Activated CD8-positive, alpha-beta memory T cell treated with anti-CD3 and anti-CD28 coated beads for 1 hour (primary cell): ENCODE measurements around the gene CYTH4.
"Not testable (repeated sequence)": the region's sequence is repeated elsewhere in the genome, so short reads cannot be mapped to it uniquely, and the experiment has no call there.

Source experiments
- DNase-seq, 2 donors: peaks; one replicate each; pipeline ENCODE4 v3.0.0-alpha.2; 2020; ENCODE audit warnings: low read depth in 1 of 2; ENCODE audit errors: extremely low read depth in 1 of 2

CYTH4 gene, protein sequence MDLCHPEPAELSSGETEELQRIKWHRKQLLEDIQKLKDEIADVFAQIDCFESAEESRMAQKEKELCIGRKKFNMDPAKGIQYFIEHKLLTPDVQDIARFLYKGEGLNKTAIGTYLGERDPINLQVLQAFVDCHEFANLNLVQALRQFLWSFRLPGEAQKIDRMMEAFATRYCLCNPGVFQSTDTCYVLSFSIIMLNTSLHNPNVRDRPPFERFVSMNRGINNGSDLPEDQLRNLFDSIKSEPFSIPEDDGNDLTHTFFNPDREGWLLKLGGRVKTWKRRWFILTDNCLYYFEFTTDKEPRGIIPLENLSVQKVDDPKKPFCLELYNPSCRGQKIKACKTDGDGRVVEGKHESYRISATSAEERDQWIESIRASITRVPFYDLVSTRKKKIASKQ

DNA sequence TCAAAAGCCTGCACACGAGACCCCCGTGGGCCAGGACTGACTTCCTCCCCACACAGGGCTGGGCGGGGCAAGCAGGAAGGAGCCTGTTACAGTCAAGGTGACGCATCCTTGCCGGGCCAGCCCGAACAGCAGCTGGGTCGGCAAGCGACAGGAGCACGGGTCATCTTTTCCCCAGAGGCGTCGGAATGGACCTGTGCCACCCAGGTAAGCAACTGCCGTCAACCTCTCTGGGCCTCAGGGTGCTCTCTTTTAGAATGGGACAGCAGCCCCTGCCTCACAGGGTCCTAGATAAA is at the start of gene CYTH4:
Gene CYTH4 (plus strand): TSS at position 124 of the 293 bp plus-strand sequence. CDS start 62 bp downstream, at position 186.
- DNase-seq: peak; percentile 65 to 70

DNA sequence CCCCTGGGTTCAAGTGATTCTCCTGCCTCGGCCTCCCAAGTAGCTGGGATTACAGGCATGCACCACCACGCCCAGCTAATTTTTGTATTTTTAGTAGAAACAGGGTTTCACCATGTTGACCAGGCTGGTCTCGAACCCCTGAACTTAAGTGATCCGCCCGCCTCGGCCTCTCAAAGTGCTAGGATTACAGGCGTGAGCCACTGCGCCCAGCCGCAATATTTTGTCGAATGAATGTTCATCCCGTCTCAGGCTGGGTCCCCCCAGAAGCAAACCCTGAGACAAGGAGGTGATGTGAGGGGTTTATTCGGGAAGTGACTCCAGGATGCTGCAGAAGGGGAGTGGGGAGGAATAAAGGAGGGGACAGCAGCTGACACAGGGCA is 48.9 kb upstream of the CYTH4 start:
- not testable (repeated sequence) for DNase-seq

DNA sequence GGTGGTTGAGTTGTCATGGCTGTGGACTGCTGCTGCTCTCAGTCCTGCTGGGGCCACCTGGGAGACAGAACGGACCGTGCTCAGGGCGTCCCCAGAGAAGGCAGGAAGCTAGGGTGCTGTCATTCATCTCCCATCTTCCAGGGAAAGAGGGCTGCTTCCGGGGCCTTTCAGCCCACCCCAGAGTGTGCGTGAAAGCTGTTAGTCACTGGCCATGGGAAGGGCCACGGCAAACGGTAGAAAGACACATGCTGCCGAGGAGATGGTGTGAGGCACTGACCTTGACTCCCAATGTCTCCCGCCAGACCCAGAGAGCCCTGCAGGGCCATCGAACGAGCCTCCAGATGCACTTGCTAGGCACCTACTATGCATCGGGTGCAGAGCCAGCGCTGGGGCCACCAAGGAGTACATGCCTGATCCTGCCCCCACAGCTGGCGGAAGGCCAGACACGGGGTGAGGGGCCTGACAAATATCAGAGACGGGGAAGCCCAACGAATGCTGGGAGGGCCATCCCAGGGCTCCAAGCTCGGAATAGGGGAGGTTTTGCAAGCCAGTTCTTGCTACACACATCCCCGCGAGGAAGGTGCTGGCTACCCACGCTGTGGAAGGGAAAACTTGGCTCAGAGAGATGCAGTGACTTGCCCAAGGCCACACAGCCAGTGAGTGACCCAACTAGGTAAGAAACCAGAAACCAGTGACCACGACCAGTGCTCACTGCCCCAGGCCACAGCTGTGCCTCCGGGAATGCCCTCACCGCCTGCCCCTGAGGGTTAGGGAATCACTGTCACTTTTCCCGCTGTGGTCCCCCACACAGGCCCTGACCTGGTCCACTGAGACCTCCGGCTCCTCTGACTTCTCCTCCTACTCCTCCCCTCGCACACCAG is 48.3 kb upstream of the CYTH4 start:
- DNase-seq: no peak

DNA sequence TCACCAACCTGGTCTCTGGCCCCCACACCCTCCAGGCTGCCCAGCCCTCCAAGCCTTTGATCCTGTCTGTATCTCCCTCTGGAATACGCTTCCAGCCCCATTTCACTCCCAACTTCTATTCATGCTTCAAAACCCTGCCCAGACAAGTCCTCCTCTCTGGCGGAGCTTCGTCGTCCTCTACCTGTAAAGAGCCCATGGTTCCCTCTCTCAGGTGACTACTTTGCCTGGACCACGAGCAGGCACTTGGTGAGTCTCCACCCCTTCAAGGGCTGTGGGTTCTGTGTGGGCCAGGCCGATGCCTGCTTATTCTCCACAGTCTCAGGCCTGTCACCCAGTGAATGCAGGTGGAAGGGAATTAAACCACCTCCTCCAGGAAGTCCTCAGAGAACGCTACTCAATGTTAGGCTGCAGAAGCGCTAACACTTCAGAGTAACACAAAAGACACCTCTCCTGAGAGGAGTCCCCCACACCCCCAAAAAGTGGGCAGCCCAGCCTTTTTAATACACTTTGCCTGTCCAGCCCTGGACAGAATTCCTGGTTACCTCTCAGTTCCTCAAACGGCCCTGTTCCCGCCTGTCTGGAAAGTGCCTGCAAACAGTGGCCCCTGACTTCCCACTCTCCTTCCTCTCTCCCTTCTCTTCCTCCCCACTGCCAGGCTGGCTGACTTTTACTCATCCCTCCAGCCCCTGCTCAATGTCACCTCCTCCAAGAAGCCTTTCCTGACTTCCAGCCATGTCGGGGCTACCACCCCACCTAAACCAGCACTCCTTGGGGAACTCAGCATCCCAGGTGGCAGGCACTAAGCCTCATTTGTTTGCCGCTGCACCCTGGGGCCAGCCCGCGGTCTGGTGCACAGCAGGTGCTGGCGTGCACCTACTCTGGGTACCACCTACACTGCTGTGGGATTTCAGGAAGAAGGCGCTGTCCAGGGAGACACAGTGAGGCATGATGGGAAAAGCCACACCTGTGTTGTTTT is 47.3 kb upstream of the CYTH4 start:
- DNase-seq: no peak

DNA sequence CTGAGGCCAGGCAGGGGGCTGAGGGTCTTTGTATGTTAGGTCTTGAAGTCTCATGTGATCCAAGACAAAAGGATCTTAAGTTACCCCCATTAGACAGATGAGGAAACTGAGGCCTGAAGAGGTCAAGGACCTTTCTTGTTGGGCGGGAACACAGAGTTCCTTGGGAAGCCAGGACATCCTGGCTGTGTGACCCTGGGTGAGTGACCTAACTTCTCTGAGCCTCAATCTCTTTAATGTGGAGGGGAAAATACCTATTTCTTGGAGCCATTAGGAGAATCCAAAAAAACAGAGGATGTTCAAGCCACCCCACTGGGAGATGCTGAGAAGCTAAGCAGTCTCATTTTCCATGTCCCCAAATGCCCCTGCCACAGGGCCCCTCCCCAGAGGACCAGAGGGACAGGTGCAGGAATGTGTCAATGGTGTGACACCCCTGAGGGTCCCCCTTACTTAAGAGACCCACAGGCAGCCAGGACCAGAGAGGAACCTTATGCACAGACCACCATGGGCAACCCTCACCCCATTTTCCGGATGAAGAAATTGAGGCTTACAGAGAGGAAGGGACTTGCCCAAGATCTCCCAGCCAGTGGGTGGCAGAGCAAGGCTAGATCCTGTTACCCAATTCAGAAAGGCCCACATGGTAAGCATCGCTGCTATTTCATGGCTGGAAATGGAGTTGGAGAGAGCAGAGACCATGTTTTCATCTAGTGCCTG is 46.3 kb upstream of the CYTH4 start:
- no peak for DNase-seq

DNA sequence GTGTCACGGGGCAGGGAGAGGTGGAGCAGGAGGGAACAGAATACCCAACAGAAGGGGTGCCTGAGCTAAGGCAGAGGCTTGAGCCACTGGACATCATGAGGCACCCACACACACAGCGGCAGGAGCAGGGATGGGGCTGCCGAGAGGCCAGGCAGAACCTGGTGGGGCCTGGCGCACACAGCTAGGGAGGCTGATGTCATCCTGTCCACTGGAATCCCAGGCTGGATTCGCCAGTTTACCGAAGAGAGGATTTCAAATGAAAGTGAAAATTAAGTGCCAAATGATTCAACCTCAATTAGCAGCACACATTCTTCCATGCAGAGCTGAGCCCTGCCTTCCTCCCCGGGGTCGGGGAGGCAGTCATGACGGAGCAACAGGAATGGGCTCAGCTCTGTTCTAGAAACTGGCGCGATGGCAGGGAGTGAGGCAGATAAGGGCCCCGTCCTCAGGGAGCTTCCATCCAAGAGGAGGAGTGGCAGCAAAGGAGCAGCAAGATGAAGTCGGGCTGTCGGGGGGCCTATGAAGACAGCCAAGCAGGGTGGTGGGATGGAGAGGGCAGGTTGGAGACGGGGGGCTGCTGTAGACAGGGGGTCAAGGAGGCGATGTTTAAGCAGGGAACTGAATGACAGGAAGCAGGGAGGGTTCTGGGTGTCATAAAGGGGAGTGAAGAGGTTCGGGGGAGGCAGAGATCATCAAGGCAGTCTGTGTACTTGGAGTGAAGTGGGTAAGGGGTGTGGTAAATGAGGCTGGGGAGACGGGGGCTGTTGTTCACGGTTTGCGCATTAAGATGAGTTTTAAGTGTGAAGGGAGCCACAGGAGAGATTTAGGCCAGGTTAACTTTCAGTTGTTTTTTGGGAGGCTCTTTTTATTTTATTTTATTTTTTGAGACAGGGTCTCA is 44.7 kb upstream of the CYTH4 start:
- DNase-seq: no peak

DNA sequence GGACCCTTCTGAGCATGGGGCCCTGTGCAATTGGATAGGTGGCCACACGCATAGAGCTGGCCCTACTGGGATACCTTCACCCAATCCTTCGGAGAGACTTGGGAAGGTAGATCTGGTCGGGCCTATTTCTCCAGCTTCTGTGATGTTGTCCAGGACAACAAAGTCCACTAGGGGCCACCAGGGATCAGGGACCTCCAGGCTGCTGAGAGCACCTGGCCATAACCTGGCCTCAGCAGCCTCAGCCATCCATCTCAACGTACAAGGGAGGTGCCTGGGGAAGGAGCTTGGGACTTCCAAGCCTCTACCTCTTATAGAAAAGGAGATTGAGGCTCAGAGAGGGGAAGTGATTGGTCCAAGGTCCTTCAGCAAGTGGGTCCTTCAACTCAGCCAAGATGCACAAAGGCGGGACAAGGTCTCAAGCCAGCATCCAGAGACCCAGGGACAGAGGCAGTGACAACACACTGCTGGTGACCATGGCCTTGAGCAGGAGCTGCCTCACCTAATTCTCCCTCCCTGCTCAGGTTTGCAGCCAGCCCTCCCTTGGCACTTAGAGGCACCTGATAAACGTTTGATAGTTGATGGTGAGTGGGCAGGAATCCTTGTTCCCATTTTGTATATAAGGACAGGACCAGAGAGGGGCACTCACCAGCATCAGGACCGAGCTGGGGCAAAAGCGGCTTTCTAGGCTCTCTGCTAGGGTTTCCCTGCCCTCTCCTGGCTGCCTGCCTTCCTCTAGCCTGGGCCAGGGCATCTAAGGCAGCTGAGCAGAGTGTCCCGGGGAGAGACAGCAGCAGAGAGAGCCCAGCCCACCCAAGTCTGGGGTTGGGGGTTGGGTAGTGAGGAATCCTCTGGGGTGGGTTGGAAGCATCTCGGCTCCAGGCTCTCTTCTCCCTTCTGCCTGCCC is 42.7 kb upstream of the CYTH4 start:
- DNase-seq: no peak

DNA sequence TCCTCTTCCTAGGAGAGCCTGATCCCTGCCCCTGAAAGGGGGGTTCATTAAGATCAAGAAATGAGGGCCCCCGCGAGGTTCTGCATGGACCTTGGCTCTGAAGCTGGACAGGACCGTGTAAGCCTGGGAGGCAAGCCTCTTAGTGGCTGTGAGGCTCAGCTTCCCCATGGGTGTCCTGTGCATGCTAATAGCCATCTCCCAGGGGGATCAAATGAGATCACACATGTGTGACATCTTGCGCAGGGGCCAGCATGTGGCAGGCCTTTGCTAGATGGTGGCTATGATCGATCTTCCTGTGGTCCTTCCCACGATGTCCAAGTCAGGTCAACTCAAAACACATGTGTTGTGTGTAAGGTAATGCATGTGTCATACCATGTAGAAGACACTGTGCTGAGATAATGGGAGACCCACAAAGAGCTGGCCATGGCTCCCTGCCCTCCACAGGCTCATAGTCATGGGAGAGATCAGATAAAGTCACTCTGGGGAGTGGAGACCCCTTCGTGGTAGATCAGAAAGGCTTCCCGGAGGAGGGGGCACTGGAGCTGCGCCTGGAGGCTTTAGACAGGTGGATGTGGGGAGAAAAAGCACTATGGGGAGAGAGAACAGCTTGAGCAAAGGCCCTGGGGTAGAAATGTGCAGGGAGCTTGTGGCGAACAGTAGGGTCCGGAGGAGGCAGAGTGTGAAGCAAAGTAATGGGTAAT is 41.9 kb upstream of the CYTH4 start:
- DNase-seq: no peak

DNA sequence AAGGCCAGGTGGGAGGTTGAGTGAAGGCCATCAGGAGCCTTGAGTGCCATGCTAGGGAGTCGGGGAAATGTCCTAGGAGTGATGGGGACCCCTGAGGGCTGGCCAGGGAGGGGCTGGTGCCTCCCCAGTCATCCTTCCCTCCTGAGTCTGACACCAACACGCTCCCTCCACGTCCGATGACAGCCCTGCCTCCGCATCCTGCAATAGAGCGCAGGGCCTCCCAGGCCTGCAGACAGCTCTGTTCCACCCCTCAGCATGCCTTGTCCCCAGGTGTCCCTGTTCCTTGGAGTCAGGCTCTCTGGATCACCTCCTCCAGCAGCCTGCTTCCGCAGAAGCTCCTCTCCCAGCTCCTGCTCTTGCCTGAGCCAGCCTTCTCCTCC is 41.4 kb upstream of the CYTH4 start:
- DNase-seq: no peak

DNA sequence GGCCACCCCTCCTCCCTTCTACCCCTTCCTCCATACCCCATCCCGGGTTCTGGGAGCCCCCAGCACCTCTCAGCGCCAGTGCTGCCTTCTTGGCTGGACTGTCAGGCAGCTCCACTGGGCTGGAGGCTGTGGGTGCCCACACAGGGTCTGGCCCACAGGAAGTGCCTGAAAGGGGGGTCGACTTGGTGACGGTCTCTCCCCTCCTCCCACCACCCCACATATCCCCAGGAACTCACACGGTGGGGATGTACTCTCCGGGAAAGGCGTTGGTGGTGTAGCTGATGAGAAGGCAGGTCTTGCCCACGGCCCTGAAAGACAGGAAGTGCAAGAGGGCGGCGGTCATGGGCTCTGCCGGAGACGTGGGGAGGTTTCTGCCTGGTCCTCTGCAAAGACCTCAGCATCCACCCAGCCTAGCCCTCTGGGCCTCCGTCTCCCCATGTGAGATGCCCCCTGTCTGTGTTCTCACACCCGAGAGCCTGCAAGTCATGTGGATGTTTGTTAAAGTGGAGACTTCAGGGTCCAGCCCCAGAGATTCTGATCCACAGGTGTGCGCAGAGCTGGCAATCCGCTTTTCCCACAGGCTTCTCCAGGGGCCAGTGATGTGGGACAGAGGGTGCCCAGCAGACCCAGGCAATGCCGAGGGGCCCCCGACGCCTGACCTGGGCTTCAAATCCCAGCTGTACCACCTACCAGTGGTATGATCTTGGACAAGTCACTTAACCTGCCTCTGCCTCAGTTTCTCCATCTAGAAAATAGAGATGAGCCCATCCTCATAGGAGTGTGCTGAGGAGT is 40.8 kb upstream of the CYTH4 start:
- no peak for DNase-seq

DNA sequence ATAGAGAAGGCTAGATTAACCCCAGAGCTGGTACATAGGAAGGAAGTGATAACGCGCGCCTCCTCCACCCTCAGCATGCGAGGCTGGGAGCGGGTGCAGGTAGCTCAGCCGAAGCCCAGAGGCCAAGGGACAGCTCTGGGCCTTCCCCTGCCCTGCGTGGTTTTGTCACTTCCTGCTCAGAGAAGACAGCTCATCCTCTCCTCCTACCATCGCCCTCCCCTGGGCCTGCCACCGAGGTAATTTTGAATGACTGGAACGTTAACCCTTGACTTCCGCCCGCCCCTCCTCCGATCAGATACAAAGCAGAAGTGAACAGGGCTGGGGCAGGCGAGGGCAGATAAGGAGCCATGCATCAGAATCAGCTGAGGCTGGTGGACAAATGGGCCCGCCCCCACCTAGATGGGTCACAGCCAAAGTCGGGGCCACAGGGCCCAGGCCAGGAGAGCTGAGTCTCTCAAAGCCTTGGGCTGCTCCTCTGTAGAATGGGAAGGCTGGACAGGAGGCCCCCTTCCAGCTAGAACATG is 39.9 kb upstream of the CYTH4 start:
- peak; percentile 76 to 85 for DNase-seq

DNA sequence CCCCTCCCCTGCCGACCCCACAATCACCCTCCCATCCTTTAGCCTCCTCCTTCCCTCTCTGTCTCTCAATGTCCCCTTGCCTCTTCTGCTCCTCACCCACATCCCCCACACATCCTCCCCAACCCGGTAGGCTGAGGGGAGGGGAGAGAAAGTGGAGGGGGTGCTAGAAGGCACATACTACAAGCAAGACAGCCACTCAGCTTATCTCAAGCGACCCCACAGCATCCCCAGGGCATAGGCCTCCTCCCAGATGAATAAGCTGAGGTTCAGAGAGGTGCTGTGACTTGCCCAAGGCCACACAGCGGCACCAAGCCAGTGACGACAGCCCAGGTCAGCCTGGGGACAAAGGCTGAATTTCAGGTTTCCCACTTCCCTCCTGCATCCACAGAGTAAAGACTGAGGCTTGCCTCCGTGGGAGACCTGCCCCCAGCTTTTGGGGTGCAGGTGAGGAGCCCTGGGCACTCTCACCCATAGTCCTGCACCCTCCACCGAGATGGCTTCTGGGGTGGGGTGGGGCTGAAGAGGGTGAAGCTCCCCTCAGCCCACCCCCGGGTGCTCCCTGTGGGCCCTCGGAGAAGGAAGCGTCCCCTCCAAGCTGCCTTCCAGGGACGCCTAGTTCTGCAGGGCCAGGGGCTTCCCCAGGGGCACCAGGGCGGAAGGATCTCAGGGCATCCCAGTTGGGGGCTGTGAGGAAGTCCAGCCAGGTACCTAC is 38.8 kb upstream of the CYTH4 start:
- no peak for DNase-seq

DNA sequence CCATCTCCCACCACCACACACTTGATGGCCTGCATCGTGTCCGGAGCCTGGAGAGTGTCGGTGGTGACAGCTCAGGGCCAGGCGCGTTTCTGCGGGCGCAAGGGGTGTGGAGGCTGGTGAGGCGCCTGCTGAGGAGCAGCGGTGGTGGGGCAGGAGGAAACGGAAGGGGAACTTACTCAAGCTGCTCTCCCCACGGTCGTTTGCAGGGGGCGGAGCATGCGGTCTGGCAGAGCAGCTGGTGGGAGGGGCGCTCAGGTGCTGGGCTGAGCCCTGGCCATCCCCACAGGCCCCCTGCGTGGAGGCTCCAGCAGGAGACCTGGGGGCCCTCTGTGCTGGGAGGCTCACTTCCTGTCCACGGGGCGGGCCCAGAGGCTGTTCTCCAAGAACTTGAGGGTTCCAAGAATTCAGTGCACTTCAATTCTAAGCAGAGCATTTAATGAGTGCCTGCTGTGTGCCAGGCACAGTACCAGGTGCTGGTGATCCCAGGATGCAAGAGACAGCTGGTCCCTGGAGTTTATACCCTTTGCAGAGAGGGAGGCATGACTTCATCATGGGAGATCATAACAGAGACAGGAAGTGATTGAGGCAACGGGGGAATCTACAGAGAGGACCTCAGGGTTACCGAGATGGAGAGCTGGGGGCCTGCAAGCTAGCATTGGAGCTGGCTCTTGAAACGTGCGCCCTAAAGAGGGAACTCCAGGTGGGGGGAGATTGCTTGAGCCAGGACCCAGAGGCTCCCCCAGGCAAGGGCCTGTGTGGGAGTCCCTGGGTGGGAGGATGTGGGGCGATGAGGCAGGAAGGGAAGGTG is 38.0 kb upstream of the CYTH4 start, which contains the start of gene RAC2:
Gene RAC2 (minus strand): TSS at position 156 of the 808 bp plus-strand sequence. CDS start 121 bp downstream, at position 35.
- peak; percentile 80 to 86 for DNase-seq

DNA sequence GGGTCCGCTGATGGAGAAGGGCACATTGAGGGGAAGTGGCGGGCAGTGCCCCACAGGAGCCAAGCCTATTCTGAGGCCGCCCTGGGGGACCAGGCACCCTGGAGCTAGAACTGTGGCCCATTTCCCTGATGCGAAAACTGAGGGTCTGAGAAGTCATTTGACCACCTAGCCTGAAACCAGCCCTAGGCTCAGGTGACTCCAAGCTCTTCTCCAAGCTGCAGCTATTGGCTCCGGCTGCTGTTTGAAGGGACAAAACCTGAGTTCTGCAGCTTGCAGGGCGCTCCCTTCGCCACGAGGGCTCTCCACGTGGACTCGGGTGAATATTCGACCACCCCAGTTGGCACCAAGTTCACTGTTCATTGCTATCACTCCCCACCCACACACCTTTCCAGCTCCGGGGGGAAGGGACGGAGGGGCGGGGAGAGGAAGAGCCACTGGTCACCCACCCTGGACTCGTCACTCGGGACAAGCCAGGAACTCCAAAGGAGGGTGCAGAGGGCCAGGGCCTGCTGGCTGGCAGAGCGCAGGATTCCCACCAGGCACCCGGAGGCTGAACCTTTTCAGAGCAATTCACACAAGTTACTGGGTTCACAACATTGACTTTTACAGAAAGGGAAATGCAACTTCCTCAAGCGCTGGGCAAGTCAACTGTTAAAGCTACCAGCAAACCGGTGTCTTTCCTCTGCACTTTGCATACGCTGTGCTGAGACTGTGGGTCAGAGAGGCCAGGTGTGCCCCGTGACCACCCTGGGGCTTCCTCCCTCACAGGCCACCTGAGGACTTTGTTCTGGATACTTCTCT is 37.2 kb upstream of the CYTH4 start:
- no peak for DNase-seq
